HEK293T (cell line): ENCODE data around the gene ARL15.

Source experiments
- ELF4 ChIP-seq: fragments of 450-650 bp; IDR thresholded peaks from 2 replicates; pipeline ENCODE4 v1.6.1; 2017; ENCODE audit warnings: antibody characterized with exemption
- FOXK2 ChIP-seq: fragments of 450-650 bp; IDR thresholded peaks from 2 replicates; pipeline ENCODE4 v1.6.1; 2016; ENCODE audit warnings: mild to moderate bottlenecking
- FOXM1 ChIP-seq: fragments of 450-650 bp; IDR thresholded peaks from 2 replicates; pipeline ENCODE4 v1.6.1; 2017; ENCODE audit warnings: mild to moderate bottlenecking, borderline replicate concordance
- LEF1 ChIP-seq: fragments of 450-650 bp; IDR thresholded peaks from 2 replicates; pipeline ENCODE4 v1.6.1; 2017; ENCODE audit warnings: mild to moderate bottlenecking, borderline replicate concordance
- SUZ12 ChIP-seq: fragments of 450-650 bp; IDR thresholded peaks from 2 replicates; pipeline ENCODE4 v1.6.1; 2016; ENCODE audit warnings: mild to moderate bottlenecking
- TARDBP ChIP-seq: fragments of 450-650 bp; IDR thresholded peaks from 2 replicates; pipeline ENCODE4 v1.6.1; 2016
- ZNF384 ChIP-seq: fragments of 450-650 bp; IDR thresholded peaks from 2 replicates; pipeline ENCODE4 v1.6.1; 2016
- TF ChIP-seq, protein P1 (sequence below): fragments of 450-650 bp; IDR thresholded peaks from 2 replicates; pipeline ENCODE4 v1.6.1; 2016

DNA sequence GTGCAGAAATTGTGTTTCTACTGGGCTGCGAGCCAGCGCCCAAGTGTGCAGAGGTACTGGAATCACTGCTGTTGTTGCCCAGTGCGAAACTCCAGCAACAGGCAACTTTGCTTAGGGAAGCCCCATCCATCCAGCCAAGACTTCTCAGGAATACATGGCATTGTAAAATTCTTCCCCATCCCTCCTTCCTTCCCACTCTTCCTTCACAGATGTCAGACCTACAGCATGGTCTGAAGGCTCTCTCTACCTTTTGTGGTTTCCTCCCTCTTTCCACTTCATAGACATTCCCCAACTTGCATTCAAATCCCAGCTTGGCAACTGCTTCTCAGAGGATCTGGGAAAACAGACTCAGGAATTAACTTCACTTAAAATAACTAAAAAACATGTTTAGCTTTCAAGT, 30.4 kb downstream of the ARL15 start:
- TF ChIP-seq ELF4, result no peak
- no peak for TF ChIP-seq ZNF384
- TF ChIP-seq TARDBP, result no peak
- no peak for TF ChIP-seq SUZ12
- TF ChIP-seq, protein P1, sequence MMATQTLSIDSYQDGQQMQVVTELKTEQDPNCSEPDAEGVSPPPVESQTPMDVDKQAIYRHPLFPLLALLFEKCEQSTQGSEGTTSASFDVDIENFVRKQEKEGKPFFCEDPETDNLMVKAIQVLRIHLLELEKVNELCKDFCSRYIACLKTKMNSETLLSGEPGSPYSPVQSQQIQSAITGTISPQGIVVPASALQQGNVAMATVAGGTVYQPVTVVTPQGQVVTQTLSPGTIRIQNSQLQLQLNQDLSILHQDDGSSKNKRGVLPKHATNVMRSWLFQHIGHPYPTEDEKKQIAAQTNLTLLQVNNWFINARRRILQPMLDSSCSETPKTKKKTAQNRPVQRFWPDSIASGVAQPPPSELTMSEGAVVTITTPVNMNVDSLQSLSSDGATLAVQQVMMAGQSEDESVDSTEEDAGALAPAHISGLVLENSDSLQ, result no peak
- no peak for TF ChIP-seq FOXM1
- TF ChIP-seq FOXK2, result no peak
- no peak for TF ChIP-seq LEF1
